Measurements from ENCODE around the gene DOCK8.

DOCK8 gene

DNA sequence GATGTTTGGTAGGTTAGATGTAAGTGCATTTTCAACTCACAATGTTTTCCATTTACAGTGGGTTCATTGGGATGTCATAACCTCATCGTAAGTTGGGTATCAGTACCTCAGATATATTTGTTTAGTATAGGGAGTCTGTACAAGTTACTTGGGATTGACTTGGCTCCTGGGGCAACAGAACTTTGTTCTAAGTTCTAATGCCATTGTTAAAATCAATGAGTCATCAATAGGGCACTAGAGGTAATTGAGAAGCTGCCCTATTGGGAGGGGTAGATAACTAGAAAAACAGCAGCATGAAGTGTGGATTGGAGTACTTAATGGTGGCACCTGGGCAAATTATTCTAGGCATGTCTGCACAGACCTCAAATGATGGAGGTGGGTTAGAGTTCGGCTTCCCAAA, 272.8 kb downstream of the DOCK8 start:
- Histone ChIP-seq H3K36me3 (replicated peaks; ENCODE audit: insufficient read depth, low read length) (no peaks in the 10 kb centered on the region), H3K4me3 (ENCODE audit: low read length) (no peak overlapping the region), H3K9me3 (replicated peaks; ENCODE audit: insufficient read depth, low read length) (no peaks in the 10 kb centered on the region), H2AFZ (ENCODE audit: low read length) (no peak overlapping the region), H3K27ac (ENCODE audit: low read length) (no peak overlapping the region), H3K27me3 (replicated peaks; ENCODE audit: insufficient read depth, low read length) (no peaks in the 10 kb centered on the region), H3F3A (ENCODE audit: insufficient read depth, low read length) (no peaks in the 10 kb centered on the region), H3K4me2 (ENCODE audit: low read depth, low read length) (no peak overlapping the region), H3K9ac (ENCODE audit: low read length) (no peak overlapping the region), H3K4me1 (ENCODE audit: low read length) (no peaks in the 10 kb centered on the region), H3K79me2 (ENCODE audit: low read length) (no peaks in the 10 kb centered on the region), H4K20me1 (ENCODE audit: insufficient read depth, low read length) (no peaks in the 10 kb centered on the region), H3K9me2 (replicated peaks; ENCODE audit: insufficient read depth, low read length) (no peaks in the 10 kb centered on the region)
- TF ChIP-seq EZH2phosphoT487 (IDR thresholded peaks at IDR 0.05; ENCODE audit: low read length) (no peak), EZH2 (optimal IDR thresholded peaks at IDR 0.05; ENCODE audit: low read depth, low read length) (no peak)
- TF ChIP-seq, protein P1, sequence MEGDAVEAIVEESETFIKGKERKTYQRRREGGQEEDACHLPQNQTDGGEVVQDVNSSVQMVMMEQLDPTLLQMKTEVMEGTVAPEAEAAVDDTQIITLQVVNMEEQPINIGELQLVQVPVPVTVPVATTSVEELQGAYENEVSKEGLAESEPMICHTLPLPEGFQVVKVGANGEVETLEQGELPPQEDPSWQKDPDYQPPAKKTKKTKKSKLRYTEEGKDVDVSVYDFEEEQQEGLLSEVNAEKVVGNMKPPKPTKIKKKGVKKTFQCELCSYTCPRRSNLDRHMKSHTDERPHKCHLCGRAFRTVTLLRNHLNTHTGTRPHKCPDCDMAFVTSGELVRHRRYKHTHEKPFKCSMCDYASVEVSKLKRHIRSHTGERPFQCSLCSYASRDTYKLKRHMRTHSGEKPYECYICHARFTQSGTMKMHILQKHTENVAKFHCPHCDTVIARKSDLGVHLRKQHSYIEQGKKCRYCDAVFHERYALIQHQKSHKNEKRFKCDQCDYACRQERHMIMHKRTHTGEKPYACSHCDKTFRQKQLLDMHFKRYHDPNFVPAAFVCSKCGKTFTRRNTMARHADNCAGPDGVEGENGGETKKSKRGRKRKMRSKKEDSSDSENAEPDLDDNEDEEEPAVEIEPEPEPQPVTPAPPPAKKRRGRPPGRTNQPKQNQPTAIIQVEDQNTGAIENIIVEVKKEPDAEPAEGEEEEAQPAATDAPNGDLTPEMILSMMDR (IDR thresholded peaks at IDR 0.05; ENCODE audit: low read length) = no peak
- DNase-seq = no peak

DNA sequence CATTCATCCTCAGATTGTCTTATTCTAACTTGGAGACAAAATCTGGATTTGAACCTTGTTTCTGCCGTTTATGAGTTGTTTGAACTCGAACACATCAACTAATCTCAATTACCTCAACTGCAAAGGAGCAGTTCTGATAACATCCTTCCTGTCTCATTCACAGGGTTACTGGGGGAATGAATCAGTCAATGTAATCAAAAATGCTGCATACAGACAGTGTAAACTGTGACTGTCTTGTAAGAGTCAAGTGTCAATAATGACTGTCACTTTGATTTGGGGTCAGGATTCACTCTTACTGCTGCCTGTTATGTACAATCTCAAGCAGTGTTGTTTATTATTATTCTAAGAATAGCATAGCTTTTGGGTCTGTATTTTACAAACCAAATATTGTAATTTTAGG, 273.8 kb downstream of the DOCK8 start:
- H3K9me2 ChIP-seq (replicated peaks; ENCODE audit: insufficient read depth, low read length) = no peaks in the 10 kb centered on the region
- H3K9ac ChIP-seq (ENCODE audit: low read length) = no peak overlapping the region
- TF ChIP-seq EZH2 (optimal IDR thresholded peaks at IDR 0.05; ENCODE audit: low read depth, low read length) = no peak
- TF ChIP-seq, protein P1 (IDR thresholded peaks at IDR 0.05; ENCODE audit: low read length) = no peak
- no peak for TF ChIP-seq EZH2phosphoT487 (IDR thresholded peaks at IDR 0.05; ENCODE audit: low read length)
- H3K4me2 ChIP-seq (ENCODE audit: low read depth, low read length) = no peak overlapping the region
- no peaks in the 10 kb centered on the region for H3F3A ChIP-seq (ENCODE audit: insufficient read depth, low read length)
- H3K4me1 ChIP-seq (ENCODE audit: low read length) = no peaks in the 10 kb centered on the region
- no peak overlapping the region for H3K27ac ChIP-seq (ENCODE audit: low read length)
- no peak overlapping the region for H3K4me3 ChIP-seq (ENCODE audit: low read length)
- H3K9me3 ChIP-seq (replicated peaks; ENCODE audit: insufficient read depth, low read length) = no peaks in the 10 kb centered on the region
- H3K36me3 ChIP-seq (replicated peaks; ENCODE audit: insufficient read depth, low read length) = no peaks in the 10 kb centered on the region
- no peak for DNase-seq
- no peak overlapping the region for H2AFZ ChIP-seq (ENCODE audit: low read length)
- no peaks in the 10 kb centered on the region for H4K20me1 ChIP-seq (ENCODE audit: insufficient read depth, low read length)
- no peaks in the 10 kb centered on the region for H3K79me2 ChIP-seq (ENCODE audit: low read length)
- H3K27me3 ChIP-seq (replicated peaks; ENCODE audit: insufficient read depth, low read length) = no peaks in the 10 kb centered on the region

DNA sequence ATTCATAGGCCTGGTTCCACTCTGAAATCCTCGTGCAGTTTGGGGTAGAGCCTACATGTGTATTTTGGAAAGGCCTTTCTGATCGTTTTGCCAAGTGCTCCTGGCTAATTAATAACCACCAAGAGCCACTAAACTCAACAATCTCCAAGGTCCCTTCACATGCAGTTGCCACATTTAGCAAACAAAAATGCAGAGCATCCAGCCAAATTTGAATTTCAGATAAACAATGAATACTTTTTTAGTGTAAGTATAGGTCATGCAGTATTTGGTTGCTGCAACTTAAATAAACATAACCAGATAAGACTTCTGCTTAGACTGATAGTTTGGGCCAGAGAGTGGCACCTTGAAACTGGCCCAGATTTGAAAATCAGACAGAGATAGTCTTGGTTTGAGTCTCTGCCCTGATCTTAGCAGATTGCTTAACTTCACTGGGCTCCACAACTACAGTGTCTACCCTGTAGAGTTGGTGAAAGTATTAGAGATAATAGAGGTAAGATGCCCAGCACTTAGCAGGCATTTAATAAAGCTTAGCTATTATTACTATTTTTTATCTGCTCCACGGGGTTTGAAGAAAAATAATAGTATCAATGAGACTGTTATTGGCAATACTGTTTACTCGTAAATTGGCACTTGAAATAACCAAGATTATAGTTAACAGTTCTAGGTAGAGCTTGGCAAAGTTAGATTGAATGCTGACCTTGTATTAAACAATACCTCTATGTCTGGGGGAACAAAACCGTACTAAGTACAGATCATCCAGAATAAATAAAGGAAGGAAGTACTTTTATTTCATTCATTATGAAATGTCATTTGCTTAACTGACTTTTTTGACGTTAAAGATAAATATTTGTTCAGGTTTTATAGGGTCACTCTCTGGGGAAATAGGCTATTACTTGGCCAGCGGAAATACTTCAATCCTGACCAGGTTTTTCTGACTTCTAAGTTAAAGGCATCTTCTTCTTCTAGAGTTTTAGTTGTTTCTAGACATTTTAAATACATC, 274.8 kb downstream of the DOCK8 start:
- H3K9me2 ChIP-seq (replicated peaks; ENCODE audit: insufficient read depth, low read length) = no peaks in the 10 kb centered on the region
- H3K36me3 ChIP-seq (replicated peaks; ENCODE audit: insufficient read depth, low read length) = no peaks in the 10 kb centered on the region
- no peaks in the 10 kb centered on the region for H3K27me3 ChIP-seq (replicated peaks; ENCODE audit: insufficient read depth, low read length)
- no peak overlapping the region for H2AFZ ChIP-seq (ENCODE audit: low read length)
- H3K9ac ChIP-seq (ENCODE audit: low read length) = no peak overlapping the region
- H3K4me1 ChIP-seq (ENCODE audit: low read length) = no peaks in the 10 kb centered on the region
- H3K9me3 ChIP-seq (replicated peaks; ENCODE audit: insufficient read depth, low read length) = no peaks in the 10 kb centered on the region
- no peak overlapping the region for H3K27ac ChIP-seq (ENCODE audit: low read length)
- no peaks in the 10 kb centered on the region for H3K79me2 ChIP-seq (ENCODE audit: low read length)
- DNase-seq = no peak
- no peak overlapping the region for H3K4me3 ChIP-seq (ENCODE audit: low read length)
- no peak overlapping the region for H3K4me2 ChIP-seq (ENCODE audit: low read depth, low read length)
- H3F3A ChIP-seq (ENCODE audit: insufficient read depth, low read length) = no peaks in the 10 kb centered on the region
- no peaks in the 10 kb centered on the region for H4K20me1 ChIP-seq (ENCODE audit: insufficient read depth, low read length)
- TF ChIP-seq EZH2phosphoT487 (IDR thresholded peaks at IDR 0.05; ENCODE audit: low read length) = no peak
- TF ChIP-seq, protein P1 (IDR thresholded peaks at IDR 0.05; ENCODE audit: low read length) = no peak
- TF ChIP-seq EZH2 (optimal IDR thresholded peaks at IDR 0.05; ENCODE audit: low read depth, low read length) = no peak
